GM23338 (cell line): ENCODE results near the gene RAB1B. TPM values are rescaled to one million over a fixed set of nuclear protein-coding genes. Genes with fewer than 3 reads are reported as not detected.
A peak's percentile ranks its signal among the peaks of the same experiment; 100 is the strongest.

Source experiments
- ATAC-seq: fragments of 200-7000 bp; cut with Tn5 transposase; 3 replicates; pipeline ENCODE4 v1.9.1; 2020
- DNase-seq: peaks from one replicate; pipeline ENCODE4 v3.0.0-alpha.2; 2015; ENCODE audit warnings: low spot score
- H2AFZ ChIP-seq: fragments of 200-600 bp; sonication (generic); 2 replicates; pipeline ENCODE4 v1.8.0; 2016; ENCODE audit warnings: antibody characterized with exemption, mild to moderate bottlenecking, moderate library complexity
- H3F3A ChIP-seq: fragments of 200-600 bp; sonication (generic); replicated peaks from 2 replicates; pipeline ENCODE4 v1.8.0; 2017; ENCODE audit warnings: antibody characterized with exemption, mixed run types, low read depth
- H3K27ac ChIP-seq: fragments of 200-600 bp; sonication (generic); 2 replicates; pipeline ENCODE4 v1.6.1; 2016; ENCODE audit warnings: low read depth
- H3K27me3 ChIP-seq: fragments of 200-600 bp; sonication (generic); 2 replicates; pipeline ENCODE4 v1.8.0; 2016; ENCODE audit warnings: mild to moderate bottlenecking, mixed run types, moderate library complexity; ENCODE audit not compliant: insufficient read depth
- H3K36me3 ChIP-seq: fragments of 200-600 bp; sonication (generic); 2 replicates; pipeline ENCODE4 v1.8.0; 2016; ENCODE audit warnings: mild to moderate bottlenecking; ENCODE audit not compliant: insufficient read depth
- H3K4me1 ChIP-seq: fragments of 200-600 bp; sonication (generic); 2 replicates; pipeline ENCODE4 v1.8.0; 2016; ENCODE audit warnings: mild to moderate bottlenecking, moderate library complexity; ENCODE audit not compliant: insufficient read depth
- H3K4me2 ChIP-seq: fragments of 200-600 bp; sonication (generic); 2 replicates; pipeline ENCODE4 v1.7.1; 2017; ENCODE audit warnings: mixed run types
- H3K4me3 ChIP-seq: fragments of 200-600 bp; sonication (generic); 2 replicates; pipeline ENCODE4 v1.6.1; 2016; ENCODE audit warnings: mixed run types
- H3K79me2 ChIP-seq: fragments of 200-600 bp; sonication (generic); replicated peaks from 2 replicates; pipeline ENCODE4 v1.8.0; 2017; ENCODE audit warnings: mild to moderate bottlenecking; ENCODE audit not compliant: insufficient read depth
- H3K9me2 ChIP-seq: fragments of 200-600 bp; sonication (generic); 2 replicates; pipeline ENCODE4 v1.8.0; 2017; ENCODE audit not compliant: insufficient read depth
- H4K20me1 ChIP-seq: fragments of 200-600 bp; sonication (generic); replicated peaks from 2 replicates; pipeline ENCODE4 v1.8.0; 2017; ENCODE audit warnings: mild to moderate bottlenecking; ENCODE audit not compliant: insufficient read depth
- H3K27ac Mint-ChIP-seq: 2 replicates; pipeline ENCODE4 v1.8.0; 2020; ENCODE audit warnings: inconsistent platforms, mild to moderate bottlenecking, moderate library complexity, mixed read lengths
- H3K27me3 Mint-ChIP-seq: 3 replicates; pipeline ENCODE4 v1.8.0; 2022; ENCODE audit warnings: low read depth, mild to moderate bottlenecking, moderate library complexity, mixed read lengths, inconsistent platforms; ENCODE audit not compliant: insufficient read depth, poor library complexity
- H3K36me3 Mint-ChIP-seq: 3 replicates; pipeline ENCODE4 v1.8.0; 2021; ENCODE audit warnings: low read depth, mild to moderate bottlenecking, inconsistent platforms, moderate library complexity, mixed read lengths
- H3K4me1 Mint-ChIP-seq: 3 replicates; pipeline ENCODE4 v1.8.0; 2020; ENCODE audit warnings: mild to moderate bottlenecking, inconsistent platforms, mixed read lengths
- H3K4me3 Mint-ChIP-seq: 3 replicates; pipeline ENCODE4 v1.8.0; 2021; ENCODE audit warnings: moderate library complexity, mild to moderate bottlenecking, inconsistent platforms, mixed read lengths
- H3K9me3 Mint-ChIP-seq: 3 replicates; pipeline ENCODE4 v1.8.0; 2020; ENCODE audit warnings: moderate library complexity, mild to moderate bottlenecking, inconsistent platforms, mixed read lengths
- CREB1 ChIP-seq: fragments of 250-450 bp; sonication (Bioruptor Pico); IDR thresholded peaks from 2 replicates; pipeline ENCODE4 v1.5.0; 2020; ENCODE audit warnings: low read depth, mild to moderate bottlenecking, moderate library complexity
- EZH2phosphoT487 ChIP-seq: fragments of 200-600 bp; sonication (generic); IDR thresholded peaks from one replicate; pipeline ENCODE4 v1.8.1; 2018; ENCODE audit warnings: antibody characterized with exemption; ENCODE audit not compliant: unreplicated experiment
- NANOG ChIP-seq: IDR thresholded peaks from 2 replicates; pipeline ENCODE4 v1.6.1; 2016; ENCODE audit warnings: antibody characterized with exemption, borderline replicate concordance
- POLR2AphosphoS5 ChIP-seq: IDR thresholded peaks from 2 replicates; pipeline ENCODE4 v1.6.1; 2016; ENCODE audit warnings: antibody characterized with exemption, low read depth
- REST ChIP-seq: IDR thresholded peaks from one replicate; pipeline ENCODE4 v1.6.1; 2018; ENCODE audit warnings: antibody characterized with exemption; ENCODE audit not compliant: unreplicated experiment
- STAT1 ChIP-seq: IDR thresholded peaks from one replicate; pipeline ENCODE4 v1.6.1; 2016; ENCODE audit warnings: antibody characterized with exemption; ENCODE audit not compliant: unreplicated experiment
- ZNF114 ChIP-seq: fragments of 250-450 bp; sonication (Bioruptor Pico); IDR thresholded peaks from 2 replicates; pipeline ENCODE4 v1.5.0; 2020; ENCODE audit warnings: mild to moderate bottlenecking, moderate library complexity
- polyA plus RNA-seq: library from polyadenylated mRNA; unstranded; fragments of >200 nt; fragmentation: Nextera tagmentation; extraction: Ambion mirVana; gene quantifications from 2 replicates; pipeline ENCODE4 v1.2.1, GENCODE V29; 2016
- total RNA-seq: library from RNA; depleted of rRNA; stranded (reverse); fragments of >200 nt; shearing (Covaris generic); gene quantifications from 2 replicates; pipeline ENCODE4 v1.2.3, GENCODE V29; 2014

RAB1B gene
- total and polyA plus RNA-seq, 2 experiments from 2014 or later: 30.5 to 92.7 TPM

- no peaks in the 10 kb centered on the region for H3K9me2 ChIP-seq
- DNase-seq (peak; percentile 94), ATAC-seq (peak; percentile 65)
- peaks cover 30% of the 10 kb centered on the region for H3K27me3 ChIP-seq
- no peaks in the 10 kb centered on the region; the same call in 1 of the 2 replicates for H3K36me3 ChIP-seq
- Mint-ChIP-seq H3K27me3 (peaks cover 35% of the 10 kb centered on the region), H3K4me1 (peaks cover 21% of the 10 kb centered on the region), H3K36me3 (no peaks in the 10 kb centered on the region; the same call in 2 of the 3 replicates), H3K9me3 (peaks cover 2% of the 10 kb centered on the region; the same call in 1 of the 3 replicates), H3K4me3 (peak overlapping the region; percentile 94), H3K27ac (peak overlapping the region; percentile 95)
- TF ChIP-seq ZNF114 (CRISPR knock-in tag) (no peak), REST (peak; percentile 88), CREB1 (CRISPR knock-in tag) (peak; percentile 7; the same call in 1 of the 2 replicates)
- peaks cover 21% of the 10 kb centered on the region for H3K4me1 ChIP-seq
- peaks cover 9% of the 10 kb centered on the region for H3K79me2 ChIP-seq
- H4K20me1 ChIP-seq: no peaks in the 10 kb centered on the region; the same call in 1 of the 2 replicates
- peak overlapping the region; percentile 94 for H3K4me3 ChIP-seq
- peak overlapping the region; percentile 83 for H3K4me2 ChIP-seq
- H3F3A ChIP-seq: peaks cover 18% of the 10 kb centered on the region; the same call in 1 of the 2 replicates
- peak overlapping the region; percentile 83; the same call in 1 of the 2 replicates for H3K27ac ChIP-seq
- peak overlapping the region; percentile 74 for H2AFZ ChIP-seq
Observed at GRCh38 chr11:66289548-66290329, 21.3 kb downstream of the RAB1B start.

GRCh38 chr11:66290330-66290621 is 21.8 kb downstream of the RAB1B start:
- ATAC-seq: no peak
- Histone ChIP-seq H3K79me2 (peaks cover 9% of the 10 kb centered on the region), H4K20me1 (no peaks in the 10 kb centered on the region; the same call in 1 of the 2 replicates), H3K27me3 (peaks cover 30% of the 10 kb centered on the region), H3K9me2 (no peaks in the 10 kb centered on the region), H3K4me2 (peak overlapping the region; percentile 83; the same call in 1 of the 2 replicates), H2AFZ (no peak overlapping the region; the same call in 1 of the 2 replicates), H3K4me3 (peak overlapping the region; percentile 94), H3K27ac (no peak overlapping the region), H3K36me3 (no peaks in the 10 kb centered on the region; the same call in 1 of the 2 replicates), H3F3A (peaks cover 18% of the 10 kb centered on the region; the same call in 1 of the 2 replicates), H3K4me1 (peaks cover 21% of the 10 kb centered on the region)
- TF ChIP-seq STAT1 (no peak), EZH2phosphoT487 (no peak), POLR2AphosphoS5 (no peak), NANOG (no peak), REST (no peak)
- Mint-ChIP-seq H3K36me3 (no peaks in the 10 kb centered on the region; the same call in 2 of the 3 replicates), H3K4me1 (peaks cover 21% of the 10 kb centered on the region), H3K27me3 (peaks cover 35% of the 10 kb centered on the region), H3K9me3 (peaks cover 2% of the 10 kb centered on the region; the same call in 1 of the 3 replicates), H3K4me3 (peak overlapping the region; percentile 94), H3K27ac (no peak overlapping the region)
- no peak for DNase-seq
